Fibroblast of lung (primary cell): Measurements from ENCODE around the gene EPB41L1.

Experiments used
- CTCF ChIP-seq, 2 donors: IDR thresholded peaks in 1 of 2; conservative IDR thresholded peaks in 1 of 2; 1 replicate in 1 of 2; 2 replicates in 1 of 2; pipeline ENCODE4 v1.5.1; 2011 to 2012; ENCODE audit warnings: low read length in 2 of 2, control low read depth in 1 of 2, inconsistent platforms in 1 of 2, low read depth in 1 of 2, mild to moderate bottlenecking in 1 of 2
- EZH2 ChIP-seq: IDR thresholded peaks from 2 replicates; pipeline ENCODE4 v1.5.1; 2012; ENCODE audit warnings: low read length, control low read depth, mild to moderate bottlenecking; ENCODE audit errors: missing control alignments

GRCh38 chr20:36199345-36200257, 45.1 kb downstream of the EPB41L1 start:
- TF ChIP-seq CTCF (conservative IDR thresholded peaks at IDR 0.05 in 1 of 2, IDR thresholded peaks at IDR 0.05 in 1 of 2; ENCODE audit: low read depth in 1 of 2, low read length in 2 of 2): peak; percentile 91 to 94
- no peak for TF ChIP-seq EZH2
